Stimulated activated naive CD8-positive, alpha-beta T cell treated with anti-CD3 and anti-CD28 coated beads, Interleukin-15, amount 100 ng/mL, for 72 hours (primary cell): ENCODE results near the gene DNAJB12.
A peak's percentile ranks its signal among the peaks of the same experiment; 100 is the strongest.
"Not testable (repeated sequence)": the region's sequence is repeated elsewhere in the genome, so short reads cannot be mapped to it uniquely, and the experiment has no call there.

Source experiments
- ATAC-seq: fragments of 150-1000 bp; cut with Tn5 transposase; 2 replicates; pipeline ENCODE4 v1.10.0; 2021; ENCODE audit warnings: mild to moderate bottlenecking, moderate library complexity
- DNase-seq, 2 donors: peaks; one replicate each; pipeline ENCODE4 v3.0.0; 2021 to 2022
- H3K27ac Mint-ChIP-seq, 2 donors: one replicate each; pipeline ENCODE4 v1.8.0; 2022; ENCODE audit warnings: mild to moderate bottlenecking in 2 of 2, mixed read lengths in 2 of 2, moderate library complexity in 2 of 2
- H3K27me3 Mint-ChIP-seq: one replicate; pipeline ENCODE4 v1.8.0; 2022; ENCODE audit warnings: mixed read lengths
- H3K4me1 Mint-ChIP-seq: one replicate; pipeline ENCODE4 v1.8.0; 2022; ENCODE audit warnings: mild to moderate bottlenecking, mixed read lengths
- H3K4me3 Mint-ChIP-seq, 2 donors: one replicate each; pipeline ENCODE4 v1.8.0; 2022; ENCODE audit warnings: mild to moderate bottlenecking in 2 of 2, mixed read lengths in 2 of 2, moderate library complexity in 1 of 2
- H3K9me3 Mint-ChIP-seq, 2 donors: one replicate each; pipeline ENCODE4 v1.8.0; 2022; ENCODE audit warnings: mixed read lengths in 2 of 2

The DNAJB12 gene

DNA sequence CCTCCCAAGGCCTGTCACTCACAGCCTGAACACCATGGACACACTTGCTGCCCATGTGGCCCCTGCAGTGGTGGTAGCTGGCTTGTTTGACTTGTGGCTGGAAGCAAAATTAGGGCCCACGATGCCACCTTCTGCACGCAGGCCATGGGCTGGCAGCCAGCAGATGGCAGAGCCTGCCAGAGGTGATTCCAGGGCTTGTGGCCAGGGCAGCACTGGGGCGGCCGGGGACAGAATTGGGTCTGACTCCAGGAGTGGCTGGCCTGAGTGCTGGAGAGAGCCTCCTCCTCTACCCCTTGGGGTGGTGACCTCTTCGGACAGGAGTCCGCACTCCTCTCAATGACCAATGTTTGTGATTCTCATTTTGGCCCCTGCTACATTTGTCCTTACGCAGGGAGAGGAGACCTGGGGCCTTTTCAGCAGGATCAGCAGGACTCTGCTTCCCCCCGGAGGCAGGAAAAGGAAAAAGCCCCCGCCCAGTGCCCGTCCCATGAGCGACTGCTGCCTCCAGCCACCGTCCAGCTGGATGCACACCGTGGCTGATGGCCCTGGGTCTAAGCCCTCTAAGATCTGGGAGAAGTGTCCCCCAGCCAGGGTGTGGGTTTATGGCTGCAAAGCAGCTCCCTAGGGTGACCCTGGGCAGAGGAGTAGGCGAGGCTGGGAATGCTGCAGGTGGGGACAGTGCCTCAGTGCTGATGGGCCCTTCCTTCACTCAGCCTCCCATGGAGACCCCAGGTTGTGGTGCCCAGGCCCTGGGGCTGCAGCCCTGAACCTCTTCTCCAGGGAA, 26.5 kb downstream of the DNAJB12 start:
- H3K4me1 Mint-ChIP-seq = peaks cover 90% of the 10 kb centered on the region
- peak; percentile 10 for ATAC-seq
- peak; percentile 56 to 77 for DNase-seq
- no peaks in the 10 kb centered on the region for H3K27me3 Mint-ChIP-seq
- H3K27ac Mint-ChIP-seq = peak overlapping the region; percentile 100
- no peaks in the 10 kb centered on the region for H3K9me3 Mint-ChIP-seq
- peak overlapping the region; percentile 95 to 98 for H3K4me3 Mint-ChIP-seq

DNA sequence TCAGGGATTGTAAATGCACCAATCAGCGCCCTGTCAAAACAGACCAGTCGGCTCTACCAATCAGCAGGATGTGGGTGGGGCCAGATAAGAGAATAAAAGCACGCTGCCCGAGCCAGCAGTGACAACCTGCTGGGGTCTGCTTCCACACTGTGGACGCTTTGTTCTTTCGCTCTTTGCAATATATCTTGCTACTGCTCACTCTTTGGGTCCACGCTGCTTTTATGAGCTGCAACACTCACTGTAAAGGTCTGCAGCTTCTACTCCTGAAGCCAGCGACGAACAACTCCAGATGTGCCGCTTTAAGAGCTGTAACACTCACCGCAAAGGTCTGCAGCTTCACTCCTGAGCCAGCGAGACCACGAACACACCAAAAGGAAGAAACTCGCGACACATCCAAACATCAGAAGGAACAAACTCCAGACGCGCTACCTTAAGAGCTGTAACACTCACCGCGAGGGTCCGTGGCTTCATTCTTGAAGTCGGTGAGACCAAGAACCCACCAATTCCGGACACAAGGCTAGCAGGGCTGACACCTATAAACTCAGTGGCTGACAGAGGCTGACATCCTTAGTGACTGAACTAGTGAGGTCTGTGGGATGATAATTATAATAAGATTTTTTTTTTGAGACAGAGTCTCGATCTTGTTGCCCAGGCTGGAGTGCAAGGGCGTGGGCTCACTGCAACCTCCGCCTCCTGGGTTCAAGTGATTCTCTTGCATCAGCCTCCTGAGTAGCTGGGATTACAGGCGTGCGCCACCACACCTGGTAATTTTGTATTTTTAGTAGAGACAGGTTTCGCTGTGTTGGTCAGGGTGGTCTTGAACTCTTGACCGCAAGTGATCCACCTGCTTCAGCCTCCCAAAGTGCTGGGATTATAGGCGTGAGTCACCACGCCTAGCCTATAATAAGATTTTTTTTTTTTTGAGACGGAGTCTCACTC, 27.8 kb downstream of the DNAJB12 start:
- H3K4me3 Mint-ChIP-seq = peak overlapping the region; percentile 95 to 98
- H3K27ac Mint-ChIP-seq = peak overlapping the region; percentile 100
- peaks cover 90% of the 10 kb centered on the region for H3K4me1 Mint-ChIP-seq
- DNase-seq (peak; percentile 90 to 94), ATAC-seq (peak; percentile 26)
- H3K9me3 Mint-ChIP-seq, H3K27me3 Mint-ChIP-seq: not testable (repeated sequence)

DNA sequence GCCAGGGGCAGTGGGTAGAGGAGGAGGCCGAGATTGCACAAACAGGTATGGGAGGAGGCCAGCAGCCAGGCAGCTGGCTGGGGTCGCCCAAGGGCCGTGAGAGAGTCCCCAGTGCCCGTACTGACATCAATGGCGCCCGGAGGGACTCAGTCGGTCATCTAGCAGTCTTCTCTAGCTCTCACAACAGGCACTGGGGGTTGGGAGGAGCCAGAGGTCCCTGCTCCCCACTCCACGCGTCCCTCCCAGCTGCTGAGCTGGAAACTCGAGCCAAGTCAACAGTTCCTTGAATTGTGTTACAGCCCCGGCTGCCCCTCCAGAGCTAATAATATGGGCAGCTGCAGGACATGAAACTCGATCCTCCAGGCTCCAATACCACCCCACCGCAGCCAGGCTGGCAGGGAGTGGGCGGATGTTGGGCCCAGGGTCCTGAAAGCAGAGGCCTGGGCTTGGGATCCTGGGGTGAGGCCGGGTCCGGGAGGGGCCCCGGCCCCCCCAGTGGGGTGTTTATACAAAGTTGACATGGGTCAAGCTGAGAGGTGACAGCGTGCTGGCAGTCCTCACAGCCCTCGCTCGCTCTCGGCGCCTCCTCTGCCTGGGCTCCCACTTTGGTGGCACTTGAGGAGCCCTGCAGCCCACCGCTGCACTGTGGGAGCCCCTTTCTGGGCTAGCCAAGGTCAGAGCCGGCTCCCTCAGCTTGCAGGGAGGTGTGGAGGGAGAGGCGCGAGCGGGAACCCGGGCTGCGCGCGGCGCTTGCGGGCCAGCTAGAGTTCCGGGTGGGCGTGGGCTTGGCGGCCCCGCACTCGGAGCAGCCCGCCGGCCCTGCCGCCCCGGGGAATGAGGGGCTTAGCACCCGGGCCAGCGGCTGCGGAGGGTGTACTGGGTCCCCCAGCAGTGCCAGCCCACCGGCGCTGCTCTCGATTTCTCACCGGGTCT, 29.2 kb downstream of the DNAJB12 start:
- not testable (repeated sequence) for DNase-seq, H3K9me3 Mint-ChIP-seq, H3K4me3 Mint-ChIP-seq, H3K27me3 Mint-ChIP-seq, ATAC-seq
- H3K4me1 Mint-ChIP-seq = peaks cover 90% of the 10 kb centered on the region
- H3K27ac Mint-ChIP-seq = peak overlapping the region in 1 of 2 donors; percentile 100

DNA sequence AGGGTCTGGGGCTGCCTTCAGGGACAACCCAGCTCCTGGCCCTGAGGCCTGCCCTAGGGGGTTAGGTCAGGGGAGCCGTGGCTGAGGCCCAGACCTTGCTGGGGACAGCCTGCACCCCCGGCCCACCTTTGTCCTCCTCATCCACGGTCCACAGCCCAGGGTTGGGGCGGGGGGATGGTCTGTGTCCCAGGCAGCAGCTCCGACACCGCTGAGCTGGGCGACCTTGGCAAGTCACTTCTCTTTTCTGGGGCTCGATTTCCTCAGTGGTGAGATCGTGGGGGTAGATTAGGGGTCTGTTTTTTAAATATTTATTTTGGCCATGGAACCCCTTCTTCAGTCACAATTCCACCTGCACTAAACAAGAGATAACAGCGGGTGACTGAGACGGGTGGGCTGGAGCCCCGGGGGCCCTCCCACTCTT, 30.9 kb downstream of the DNAJB12 start:
- DNase-seq = no peak
- H3K27ac Mint-ChIP-seq = peak overlapping the region; percentile 100
- H3K4me1 Mint-ChIP-seq = peaks cover 84% of the 10 kb centered on the region
- no peaks in the 10 kb centered on the region for H3K9me3 Mint-ChIP-seq
- no peaks in the 10 kb centered on the region for H3K27me3 Mint-ChIP-seq
- ATAC-seq = no peak
- peak overlapping the region; percentile 81 to 93 for H3K4me3 Mint-ChIP-seq

DNA sequence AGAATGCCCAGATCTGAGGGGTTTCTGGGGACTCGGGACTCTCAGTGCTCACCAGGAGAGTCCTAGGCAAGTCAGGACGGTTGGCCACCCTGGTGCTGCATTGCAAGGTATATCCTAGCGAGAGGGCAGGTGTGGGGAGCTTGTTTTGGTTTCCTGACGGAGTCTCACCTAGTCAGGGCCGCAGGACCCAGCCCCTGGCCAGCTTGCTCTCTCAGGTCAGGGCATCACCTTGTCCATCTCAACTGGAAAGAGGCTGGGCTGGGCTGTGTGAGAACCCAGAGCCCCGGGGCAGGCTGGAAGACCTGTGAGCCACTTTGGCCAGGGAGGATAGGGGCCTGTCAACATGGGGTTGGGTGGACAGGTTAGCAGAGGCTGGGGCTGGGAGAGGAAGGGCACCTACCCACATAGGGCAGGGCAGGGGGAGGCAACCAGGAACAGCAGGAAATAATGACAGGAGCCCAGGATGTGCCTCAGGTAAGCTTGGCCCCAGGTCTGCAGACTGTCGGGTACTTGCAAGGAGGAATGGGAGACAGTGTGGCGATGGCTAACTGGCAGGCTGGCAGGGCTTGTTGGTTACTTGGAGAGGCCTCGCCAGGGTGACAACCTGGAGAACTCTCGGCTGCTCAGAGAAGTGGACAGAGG, 31.5 kb downstream of the DNAJB12 start:
- no peak for ATAC-seq
- no peak for DNase-seq
- Mint-ChIP-seq H3K27ac (peak overlapping the region; percentile 100), H3K27me3 (no peaks in the 10 kb centered on the region), H3K9me3 (no peaks in the 10 kb centered on the region), H3K4me3 (peak overlapping the region; percentile 81 to 93), H3K4me1 (peaks cover 84% of the 10 kb centered on the region)

DNA sequence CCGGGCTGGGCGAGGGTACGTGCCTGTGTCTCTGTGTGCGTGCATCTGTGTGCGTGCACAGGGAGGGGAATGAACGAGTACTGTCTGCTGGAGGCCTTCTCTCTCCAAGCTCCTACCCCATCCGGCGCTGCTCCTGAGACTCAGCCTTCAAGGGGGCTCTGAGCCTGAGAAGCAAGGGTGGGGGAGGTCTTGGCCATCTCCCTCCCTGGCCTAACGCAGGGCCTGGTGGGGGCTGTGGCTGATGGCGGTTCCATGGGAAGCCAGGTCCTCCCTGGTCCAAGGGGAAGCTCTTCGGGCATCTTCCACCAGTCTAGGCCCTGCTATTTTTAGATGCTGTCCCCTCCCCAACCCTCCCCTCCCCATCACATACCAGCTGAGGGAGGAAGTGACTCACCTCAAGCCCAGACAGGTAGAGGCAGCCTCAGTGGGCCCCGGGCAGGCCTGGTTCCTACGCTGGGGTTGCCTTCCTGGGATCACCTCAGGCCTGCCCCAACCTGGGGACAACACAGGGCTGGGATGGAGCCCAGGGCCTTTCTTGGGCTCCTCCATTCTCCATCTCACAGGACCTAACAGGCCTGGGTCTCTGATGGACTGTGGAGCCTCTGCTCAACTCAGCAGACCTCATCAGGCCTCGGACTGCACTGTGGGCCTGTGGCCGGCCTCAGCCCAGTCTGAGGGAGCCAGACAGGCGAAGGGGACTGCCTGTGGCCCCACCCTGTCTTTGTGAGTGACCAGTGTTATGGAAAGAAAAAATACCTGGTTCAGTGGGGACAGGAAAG, 32.2 kb downstream of the DNAJB12 start:
- peak; percentile 57 to 73 for DNase-seq
- H3K4me1 Mint-ChIP-seq = peaks cover 82% of the 10 kb centered on the region

DNA sequence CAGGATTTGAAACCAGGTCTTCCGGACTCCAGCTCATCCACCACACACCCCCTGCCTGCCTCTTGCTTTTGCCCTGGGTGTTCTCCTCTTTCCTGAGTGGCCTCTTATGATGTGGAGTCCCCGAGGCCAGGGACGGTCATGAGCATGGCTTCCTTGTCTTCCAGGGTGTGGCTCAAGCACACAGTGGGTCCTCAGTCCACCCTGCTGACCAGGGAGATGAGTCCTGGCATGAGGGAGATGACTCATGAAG, 32.8 kb downstream of the DNAJB12 start:
- H3K27ac Mint-ChIP-seq = peak overlapping the region; percentile 100
- ATAC-seq (no peak), DNase-seq (no peak)
- H3K4me3 Mint-ChIP-seq = peak overlapping the region; percentile 81 to 93
- H3K27me3 Mint-ChIP-seq = no peaks in the 10 kb centered on the region
- H3K9me3 Mint-ChIP-seq = no peaks in the 10 kb centered on the region
- H3K4me1 Mint-ChIP-seq = peaks cover 85% of the 10 kb centered on the region

More for the DNA sequence above, 32.2 kb downstream of the DNAJB12 start:
- Mint-ChIP-seq H3K9me3 (no peaks in the 10 kb centered on the region), H3K27ac (peak overlapping the region; percentile 100), H3K27me3 (no peaks in the 10 kb centered on the region), H3K4me3 (peak overlapping the region; percentile 81 to 93)
- ATAC-seq = peak; percentile 29

DNA sequence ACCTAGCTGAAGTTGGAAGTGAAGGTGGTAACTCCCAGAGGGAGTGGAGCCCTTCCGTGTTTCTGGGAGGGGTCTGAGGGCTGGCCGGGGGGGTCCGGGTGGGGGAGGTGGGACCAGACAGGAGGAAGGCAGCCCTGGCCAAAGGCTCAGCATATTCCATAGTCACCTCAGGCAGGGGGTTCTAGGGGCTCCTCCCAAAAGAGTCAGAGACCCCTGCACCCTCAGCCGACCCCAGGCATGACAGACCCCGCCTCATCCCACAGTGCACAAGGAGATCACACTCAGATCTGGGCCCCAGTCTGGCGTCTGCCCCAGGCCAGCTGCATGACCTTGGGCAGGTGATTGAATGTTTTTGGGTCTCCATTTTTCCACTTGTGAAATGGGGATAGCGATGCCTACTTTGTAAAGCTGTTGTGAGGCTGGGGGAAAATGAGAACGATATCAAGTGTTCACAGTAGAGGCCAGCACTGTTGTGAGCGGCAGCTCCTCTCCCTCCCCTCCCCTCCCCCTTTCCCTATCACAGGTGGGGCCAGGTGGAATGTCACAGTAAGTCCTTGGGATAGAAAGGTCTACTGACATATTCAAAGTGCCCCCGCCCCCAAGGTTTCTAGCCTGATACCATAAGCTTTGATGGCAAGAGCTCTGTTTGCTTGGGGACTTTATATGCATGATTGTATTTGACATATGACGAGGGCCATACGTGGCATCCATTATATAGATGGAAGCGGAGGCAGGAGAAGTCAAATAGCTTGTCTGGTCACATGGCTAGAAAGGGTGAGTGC, 33.3 kb downstream of the DNAJB12 start:
- H3K27me3 Mint-ChIP-seq = no peaks in the 10 kb centered on the region
- no peaks in the 10 kb centered on the region for H3K9me3 Mint-ChIP-seq
- peak; percentile 38 to 48 for DNase-seq
- peaks cover 85% of the 10 kb centered on the region for H3K4me1 Mint-ChIP-seq
- H3K4me3 Mint-ChIP-seq = peak overlapping the region; percentile 90 to 93
- ATAC-seq = no peak
- H3K27ac Mint-ChIP-seq = peak overlapping the region; percentile 100

DNA sequence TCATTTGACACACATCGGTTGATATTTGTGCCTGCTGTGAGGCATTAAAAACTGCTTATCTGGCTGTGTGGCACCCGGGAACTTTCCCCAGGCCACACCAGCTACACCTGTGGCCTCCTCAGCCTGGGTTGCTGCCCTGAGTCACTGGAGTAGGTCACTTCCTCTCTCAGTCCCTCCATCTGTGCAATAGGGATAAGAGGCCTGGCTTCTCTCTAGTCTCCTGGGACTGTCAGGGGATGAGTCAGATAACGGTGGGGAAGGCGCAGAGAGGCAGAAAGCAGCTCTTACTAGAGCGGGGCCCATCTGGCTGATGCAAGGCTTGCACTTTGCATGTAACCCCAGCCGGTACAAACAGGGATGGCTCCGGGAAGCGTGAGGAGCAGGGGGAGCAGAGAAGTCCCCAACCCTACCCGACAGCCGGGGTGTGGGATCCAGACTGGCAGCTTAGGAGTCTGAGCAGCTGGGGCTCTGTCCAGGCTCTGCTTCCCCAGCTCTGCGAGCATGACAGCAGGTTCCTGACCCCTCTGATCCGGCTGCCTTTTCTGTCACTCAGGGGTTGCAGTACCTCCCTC, 34.0 kb downstream of the DNAJB12 start:
- peak overlapping the region; percentile 90 to 93 for H3K4me3 Mint-ChIP-seq
- peaks cover 87% of the 10 kb centered on the region for H3K4me1 Mint-ChIP-seq
- H3K9me3 Mint-ChIP-seq = no peaks in the 10 kb centered on the region
- H3K27me3 Mint-ChIP-seq = no peaks in the 10 kb centered on the region
- DNase-seq (peak; percentile 85 to 94), ATAC-seq (peak; percentile 73)
- peak overlapping the region; percentile 100 for H3K27ac Mint-ChIP-seq

DNA sequence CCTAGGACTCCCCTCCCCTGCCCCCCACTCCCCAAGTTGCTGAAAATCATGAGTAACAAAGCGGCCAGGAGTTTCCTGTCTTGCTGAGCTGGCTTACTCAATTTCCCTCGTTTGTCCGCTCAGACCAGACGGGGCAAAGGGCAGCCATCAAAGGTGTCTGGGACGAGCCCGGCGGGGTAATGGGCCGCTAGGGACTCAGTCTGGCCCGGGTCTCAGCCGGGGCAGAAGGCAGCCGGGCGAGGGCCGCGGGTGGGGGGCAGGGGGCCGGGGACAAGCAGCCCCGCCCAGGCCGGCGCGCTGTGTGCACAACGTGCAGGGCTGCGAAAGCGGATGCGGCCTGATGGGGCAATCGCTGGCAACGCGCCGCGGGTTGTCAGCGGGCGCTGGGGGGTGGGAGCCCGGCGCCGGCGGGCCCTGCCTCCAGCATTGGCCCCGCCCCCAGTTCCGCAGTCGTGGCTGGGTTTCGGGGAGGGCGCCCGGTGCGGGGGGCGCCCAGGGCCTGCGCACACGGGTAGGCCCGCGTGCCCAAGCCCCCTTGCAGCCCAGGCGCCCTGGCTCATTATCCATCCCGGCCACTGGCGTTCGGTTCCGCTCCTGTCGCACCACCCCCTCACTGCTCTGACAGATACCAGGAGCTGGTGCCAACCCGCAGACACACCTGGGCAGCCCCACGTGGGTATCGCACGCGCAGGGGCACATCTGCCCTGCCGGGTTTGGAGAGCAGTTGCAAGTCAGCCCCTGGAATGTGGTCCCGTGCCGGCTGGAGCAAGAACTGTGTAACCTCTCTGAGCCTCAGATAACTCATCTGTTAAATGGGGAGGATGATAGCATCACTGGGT, 35.1 kb downstream of the DNAJB12 start:
- Mint-ChIP-seq H3K27ac (peak overlapping the region; percentile 100), H3K27me3 (no peaks in the 10 kb centered on the region), H3K4me1 (peaks cover 92% of the 10 kb centered on the region), H3K4me3 (peak overlapping the region; percentile 90 to 93), H3K9me3 (no peaks in the 10 kb centered on the region)
- DNase-seq = peak; percentile 93 to 95
- peak; percentile 70 for ATAC-seq

DNA sequence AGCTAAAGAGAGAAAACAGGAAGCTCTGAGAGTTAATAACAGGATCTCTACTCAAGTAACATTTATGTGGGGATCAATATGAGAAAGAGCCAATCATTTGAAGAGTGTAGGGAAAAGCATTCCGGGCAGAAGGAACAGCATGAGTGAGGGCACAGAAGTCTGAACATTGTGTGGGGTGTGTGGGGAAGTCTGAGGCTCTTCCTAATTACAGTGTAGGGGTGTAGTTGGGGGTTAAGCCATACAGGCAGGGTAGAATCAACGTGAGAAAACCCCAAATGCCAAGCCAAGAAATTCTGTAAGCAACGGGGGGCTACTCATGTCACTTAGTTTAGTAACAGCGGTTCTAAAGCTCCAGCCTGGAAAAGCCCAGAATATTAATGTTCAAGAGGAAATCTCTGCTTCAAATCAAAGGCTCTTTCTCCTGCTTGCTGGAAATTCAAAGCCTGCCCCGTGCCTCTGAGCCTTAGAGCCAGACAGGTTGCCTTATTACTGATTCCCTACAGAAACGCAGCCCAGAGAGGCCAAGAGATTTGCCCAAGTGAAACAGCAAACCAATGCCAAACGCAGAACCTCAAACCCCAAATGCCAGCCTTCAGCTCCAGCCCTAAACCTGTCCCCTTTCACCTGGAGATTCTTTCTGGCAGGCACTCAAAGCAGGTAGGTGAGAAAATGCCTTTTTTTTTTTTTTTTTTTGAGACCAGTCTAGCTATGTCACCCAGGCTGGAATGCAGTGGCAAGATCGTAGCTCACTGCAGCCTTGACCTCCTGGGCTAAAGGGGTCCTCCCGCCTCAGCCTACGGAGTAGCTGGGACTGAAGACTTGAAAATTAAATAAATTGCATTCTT, 36.1 kb downstream of the DNAJB12 start:
- Mint-ChIP-seq H3K4me1 (peaks cover 82% of the 10 kb centered on the region), H3K9me3 (no peaks in the 10 kb centered on the region), H3K27ac (peak overlapping the region; percentile 99 to 100), H3K27me3 (no peaks in the 10 kb centered on the region), H3K4me3 (peak overlapping the region; percentile 87 to 89)
- ATAC-seq (no peak), DNase-seq (no peak)
